Smooth muscle cell (in vitro differentiated cells): ENCODE data around the gene ZFP92. TPM values are rescaled to one million over a fixed set of nuclear protein-coding genes. Genes with fewer than 3 reads are reported as not detected.

Experiments
- DNase-seq: peaks from one replicate; lab custom pipeline; 2025; ENCODE audit not compliant: unreplicated experiment; lab: John Stamatoyannopoulos, UW
- H2AFZ ChIP-seq: fragments of 200-600 bp; sonication (generic); 2 replicates; pipeline ENCODE4 v1.6.0; 2016; ENCODE audit warnings: antibody characterized with exemption, low read depth, mild to moderate bottlenecking
- H3F3A ChIP-seq: fragments of 200-600 bp; sonication (generic); 2 replicates; pipeline ENCODE4 v1.6.0; 2017; ENCODE audit warnings: antibody characterized with exemption, low read depth
- H3K27ac ChIP-seq: fragments of 200-600 bp; sonication (generic); 2 replicates; pipeline ENCODE4 v1.5.1; 2016; ENCODE audit warnings: low read depth, mild to moderate bottlenecking
- H3K27me3 ChIP-seq: fragments of 200-600 bp; sonication (generic); 2 replicates; pipeline ENCODE4 v1.6.1; 2016; ENCODE audit warnings: low read depth, mild to moderate bottlenecking
- H3K36me3 ChIP-seq: fragments of 200-600 bp; sonication (generic); 2 replicates; pipeline ENCODE4 v1.5.1; 2016; ENCODE audit warnings: low read depth
- H3K4me1 ChIP-seq: fragments of 200-600 bp; sonication (generic); 2 replicates; pipeline ENCODE4 v1.5.1; 2016; ENCODE audit warnings: low read depth
- H3K4me2 ChIP-seq: fragments of 200-600 bp; sonication (generic); 2 replicates; pipeline ENCODE4 v1.6.0; 2016; ENCODE audit warnings: mild to moderate bottlenecking
- H3K4me3 ChIP-seq: fragments of 200-600 bp; sonication (generic); 2 replicates; pipeline ENCODE4 v1.5.1; 2016; ENCODE audit warnings: mild to moderate bottlenecking
- H3K79me2 ChIP-seq: fragments of 200-600 bp; sonication (generic); 2 replicates; pipeline ENCODE4 v1.6.0; 2016; ENCODE audit warnings: low read depth, mild to moderate bottlenecking
- H3K9ac ChIP-seq: fragments of 200-600 bp; sonication (generic); 2 replicates; pipeline ENCODE4 v1.6.0; 2016; ENCODE audit warnings: low read depth
- H3K9me3 ChIP-seq: fragments of 200-600 bp; sonication (generic); replicated peaks from 2 replicates; pipeline ENCODE4 v1.5.1; 2016; ENCODE audit warnings: low read depth
- H4K20me1 ChIP-seq: fragments of 200-600 bp; sonication (generic); 2 replicates; pipeline ENCODE4 v1.6.0; 2016; ENCODE audit warnings: low read depth
- WGBS: methylation state at CpG from one replicate; pipeline ENCODE4 v1.1.7; 2016; ENCODE audit warnings: low lambda C conversion rate; 5-methylcytosine and 5-hydroxymethylcytosine counted together
- polyA plus RNA-seq: library from polyadenylated mRNA; unstranded; fragments of >200 nt; fragmentation: Nextera tagmentation; extraction: Ambion mirVana; gene quantifications from 2 replicates; pipeline ENCODE4 v1.2.1, GENCODE V29; 2016
- total RNA-seq: library from RNA; depleted of rRNA; stranded (reverse); fragments of >200 nt; gene quantifications from 2 replicates; pipeline ENCODE4 v1.2.3, GENCODE V29; 2014
- TF ChIP-seq, protein P1 (sequence below): fragments of 200-600 bp; sonication (generic); IDR thresholded peaks from 2 replicates; pipeline ENCODE4 v1.5.1; 2017; ENCODE audit warnings: borderline replicate concordance, mild to moderate bottlenecking, antibody characterized with exemption; ENCODE audit not compliant: insufficient read depth, poor library complexity, severe bottlenecking

The ZFP92 gene
- total and polyA plus RNA-seq, 2 experiments from 2014 or later, result 0.73 to 1.3 TPM

GRCh38 chrX:153394612-153395011, 16.7 kb upstream of the ZFP92 start:
- Histone ChIP-seq H3K9me3 (no peaks in the 10 kb centered on the region), H3K9ac (no peak overlapping the region), H3K4me2 (no peak overlapping the region), H3F3A (no peaks in the 10 kb centered on the region), H3K4me1 (no peaks in the 10 kb centered on the region), H3K36me3 (no peaks in the 10 kb centered on the region), H3K27ac (no peak overlapping the region), H3K79me2 (no peaks in the 10 kb centered on the region), H3K27me3 (no peaks in the 10 kb centered on the region), H4K20me1 (no peaks in the 10 kb centered on the region), H2AFZ (no peak overlapping the region), H3K4me3 (no peak overlapping the region)
- TF ChIP-seq, protein P1, sequence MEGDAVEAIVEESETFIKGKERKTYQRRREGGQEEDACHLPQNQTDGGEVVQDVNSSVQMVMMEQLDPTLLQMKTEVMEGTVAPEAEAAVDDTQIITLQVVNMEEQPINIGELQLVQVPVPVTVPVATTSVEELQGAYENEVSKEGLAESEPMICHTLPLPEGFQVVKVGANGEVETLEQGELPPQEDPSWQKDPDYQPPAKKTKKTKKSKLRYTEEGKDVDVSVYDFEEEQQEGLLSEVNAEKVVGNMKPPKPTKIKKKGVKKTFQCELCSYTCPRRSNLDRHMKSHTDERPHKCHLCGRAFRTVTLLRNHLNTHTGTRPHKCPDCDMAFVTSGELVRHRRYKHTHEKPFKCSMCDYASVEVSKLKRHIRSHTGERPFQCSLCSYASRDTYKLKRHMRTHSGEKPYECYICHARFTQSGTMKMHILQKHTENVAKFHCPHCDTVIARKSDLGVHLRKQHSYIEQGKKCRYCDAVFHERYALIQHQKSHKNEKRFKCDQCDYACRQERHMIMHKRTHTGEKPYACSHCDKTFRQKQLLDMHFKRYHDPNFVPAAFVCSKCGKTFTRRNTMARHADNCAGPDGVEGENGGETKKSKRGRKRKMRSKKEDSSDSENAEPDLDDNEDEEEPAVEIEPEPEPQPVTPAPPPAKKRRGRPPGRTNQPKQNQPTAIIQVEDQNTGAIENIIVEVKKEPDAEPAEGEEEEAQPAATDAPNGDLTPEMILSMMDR, result no peak
- DNase-seq, result no peak
- WGBS, result 79% methylated on average over 13 of the region's 13 CpGs

DNA sequence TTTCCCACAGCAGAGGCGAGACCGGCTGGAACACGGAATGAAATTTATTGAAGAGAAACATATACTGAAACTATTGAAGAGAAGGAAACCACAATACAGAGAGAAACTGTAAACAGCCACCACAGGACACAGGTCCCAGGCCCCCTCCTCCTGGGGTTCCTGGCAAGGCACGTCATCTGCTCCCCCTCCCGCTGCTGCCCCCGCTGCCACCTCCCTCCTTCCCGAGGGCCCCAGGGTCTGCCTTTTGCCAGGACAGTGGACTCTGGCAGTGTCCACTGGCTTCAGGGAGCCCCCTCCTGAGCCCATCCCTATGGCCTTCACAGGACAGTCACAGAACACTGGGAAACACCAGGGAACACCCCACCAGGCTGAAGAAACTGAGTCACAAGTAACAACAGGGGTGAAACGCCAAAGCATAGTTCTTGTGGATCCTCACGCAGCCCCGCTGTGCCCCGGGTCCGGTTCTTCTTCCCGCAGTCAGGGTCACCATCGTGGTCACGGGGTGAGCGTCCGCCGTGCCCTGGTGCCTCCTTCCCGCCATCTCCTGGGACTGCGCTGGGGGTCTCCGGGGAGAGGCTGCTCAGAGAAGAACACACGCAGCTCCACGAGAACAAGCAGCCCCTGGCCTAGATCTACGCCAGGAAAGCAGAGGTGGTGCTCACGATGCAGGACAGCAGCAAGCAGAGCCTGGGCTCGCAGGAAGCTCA, 15.5 kb upstream of the ZFP92 start:
- DNase-seq, result no peak
- WGBS, result 93% methylated on average over 20 of the region's 26 CpGs
- no peaks in the 10 kb centered on the region for H3K4me1 ChIP-seq

GRCh38 chrX:153396320-153397195, 14.7 kb upstream of the ZFP92 start:
- no peak for DNase-seq
- no peaks in the 10 kb centered on the region for H3K27me3 ChIP-seq
- no peaks in the 10 kb centered on the region for H3K9me3 ChIP-seq
- H3K27ac ChIP-seq, result no peak overlapping the region
- WGBS, result 88% methylated on average over 17 of the region's 26 CpGs
- TF ChIP-seq, protein P1, result no peak
- H3K4me3 ChIP-seq, result no peak overlapping the region
- H3F3A ChIP-seq, result no peaks in the 10 kb centered on the region
- no peak overlapping the region for H2AFZ ChIP-seq
- no peak overlapping the region for H3K9ac ChIP-seq
- no peaks in the 10 kb centered on the region for H4K20me1 ChIP-seq
- H3K4me2 ChIP-seq, result no peak overlapping the region
- no peaks in the 10 kb centered on the region for H3K79me2 ChIP-seq
- no peaks in the 10 kb centered on the region for H3K4me1 ChIP-seq
- no peaks in the 10 kb centered on the region for H3K36me3 ChIP-seq

More for the DNA sequence above, 15.5 kb upstream of the ZFP92 start:
- Histone ChIP-seq H3K27ac (no peak overlapping the region), H2AFZ (no peak overlapping the region), H4K20me1 (no peaks in the 10 kb centered on the region), H3K9ac (no peak overlapping the region), H3K4me2 (no peak overlapping the region), H3K36me3 (no peaks in the 10 kb centered on the region), H3K9me3 (no peaks in the 10 kb centered on the region), H3F3A (no peaks in the 10 kb centered on the region), H3K79me2 (no peaks in the 10 kb centered on the region), H3K4me3 (no peak overlapping the region), H3K27me3 (no peaks in the 10 kb centered on the region)
- TF ChIP-seq, protein P1, result no peak
